Measurements from ENCODE around the gene PLK5.
A peak's percentile ranks its signal among the peaks of the same experiment; 100 is the strongest.
"Not testable (repeated sequence)": the region's sequence is repeated elsewhere in the genome, so short reads cannot be mapped to it uniquely, and the experiment has no call there.

Gene PLK5

GRCh38 chr19:1523412-1524286 lies at the start of gene PLK5:
Gene PLK5 (plus strand): TSS chr19:1524077. CDS start chr19:1526997, 2,920 bp downstream.
- no peak within 1 kb of the TSS for H3K4me3 ChIP-seq (ENCODE audit: low read depth, low read length)
- TF ChIP-seq CTCF (IDR thresholded peaks at IDR 0.05; ENCODE audit: control insufficient read depth, extremely low read depth, insufficient read depth), result no peak
- DNase-seq (ENCODE audit: low read depth), result no peak

GRCh38 chr19:1474765-1475351 lies 49.0 kb upstream of the PLK5 start:
- H3K4me3 ChIP-seq (ENCODE audit: low read depth, low read length), result no peak overlapping the region
- no peak for DNase-seq (ENCODE audit: low read depth)
- no peak for TF ChIP-seq CTCF (IDR thresholded peaks at IDR 0.05; ENCODE audit: control insufficient read depth, extremely low read depth, insufficient read depth)

GRCh38 chr19:1475751-1476437 lies 48.0 kb upstream of the PLK5 start:
- DNase-seq (ENCODE audit: low read depth), result no peak
- no peak overlapping the region for H3K4me3 ChIP-seq (ENCODE audit: low read depth, low read length)
- no peak for TF ChIP-seq CTCF (IDR thresholded peaks at IDR 0.05; ENCODE audit: control insufficient read depth, extremely low read depth, insufficient read depth)

- not testable (repeated sequence) for DNase-seq (ENCODE audit: low read depth); H3K4me3 ChIP-seq (ENCODE audit: low read depth, low read length)
Observed at GRCh38 chr19:1477056-1477455, 46.8 kb upstream of the PLK5 start.

- H3K4me3 ChIP-seq (ENCODE audit: low read depth, low read length), result peak within 1 kb of the TSS; percentile 93
- TF ChIP-seq CTCF (IDR thresholded peaks at IDR 0.05; ENCODE audit: control insufficient read depth, extremely low read depth, insufficient read depth), result no peak
- peak; percentile 73 for DNase-seq (ENCODE audit: low read depth)
Observed at GRCh38 chr19:1478934-1479707, 44.8 kb upstream of the PLK5 start, which contains the start of gene C19orf25. Gene C19orf25 (minus strand): TSS chr19:1479215. CDS start chr19:1478903, 312 bp downstream.

GRCh38 chr19:1481224-1481892 lies 42.5 kb upstream of the PLK5 start:
- no peak overlapping the region for H3K4me3 ChIP-seq (ENCODE audit: low read depth, low read length)
- DNase-seq (ENCODE audit: low read depth), result no peak
- no peak for TF ChIP-seq CTCF (IDR thresholded peaks at IDR 0.05; ENCODE audit: control insufficient read depth, extremely low read depth, insufficient read depth)
